ENCODE measurements around the gene EBI3.
"Not testable (repeated sequence)": the region's sequence is repeated elsewhere in the genome, so short reads cannot be mapped to it uniquely, and the experiment has no call there.

The EBI3 gene

GRCh38 chr19:4284176-4284958 is 55.0 kb downstream of the EBI3 start:
- no peak overlapping the region for H3K27ac ChIP-seq
- peaks cover 34 to 41% (median 39%) of the 10 kb centered on the region in 11 experiments for H3K27me3 ChIP-seq
- TF ChIP-seq Cebpa-rat (IDR thresholded peaks at IDR 0.05), result no peak
- H4K20me1 ChIP-seq, result peaks cover 0 to 14% (median 6%) of the 10 kb centered on the region in 11 experiments; a peak in 6 of 22 replicates
- no peak overlapping the region for H3K9ac ChIP-seq
- H3K4me2 ChIP-seq, result no peak overlapping the region
- no peaks in the 10 kb centered on the region for H3K9me3 ChIP-seq (replicated peaks in 1 of 11)
- no peak overlapping the region for H3K4me3 ChIP-seq
- peaks cover 4 to 12% (median 8%) of the 10 kb centered on the region in 10 experiments; a peak in 19 of 20 replicates for H3K4me1 ChIP-seq
- no peaks in the 10 kb centered on the region for H3K36me3 ChIP-seq

- Histone ChIP-seq H3K27ac (no peak overlapping the region), H3K27me3 (peaks cover 28 to 35% (median 33%) of the 10 kb centered on the region in 11 experiments), H3K9me3 (replicated peaks in 1 of 11) (no peaks in the 10 kb centered on the region), H3K4me1 (peaks cover 0 to 6% (median 2%) of the 10 kb centered on the region in 10 experiments; a peak in 12 of 20 replicates), H3K4me2 (no peak overlapping the region), H4K20me1 (peaks cover 0 to 8% (median 0%) of the 10 kb centered on the region in 11 experiments; a peak in 4 of 22 replicates), H3K4me3 (no peak overlapping the region), H3K9ac (no peak overlapping the region), H3K36me3 (no peaks in the 10 kb centered on the region)
- no peak for TF ChIP-seq Cebpa-rat (IDR thresholded peaks at IDR 0.05)
These were observed 55.7 kb downstream of the EBI3 start for GRCh38 chr19:4284974-4285373.

- not testable (repeated sequence) for H3K36me3 ChIP-seq; H3K9ac ChIP-seq; H3K9me3 ChIP-seq (replicated peaks in 1 of 11); H3K4me3 ChIP-seq; H4K20me1 ChIP-seq; H3K4me2 ChIP-seq; H3K27ac ChIP-seq; H3K4me1 ChIP-seq
- peaks cover 16 to 24% (median 21%) of the 10 kb centered on the region in 11 experiments for H3K27me3 ChIP-seq
These were observed 56.8 kb downstream of the EBI3 start for GRCh38 chr19:4286141-4286540.

Measured in BLaER1 treated with 17β-estradiol and CSF1 and Interleukin-3, amounts not matched to agents 10 nM and 100 nM (cell line).